Psoas muscle (tissue), 8 donors: ENCODE results near the gene VMAC. TPM values are rescaled to one million over a fixed set of nuclear protein-coding genes. Genes with fewer than 3 reads are reported as not detected.

ENCODE experiments used
- ATAC-seq, 4 donors: fragments of 200-7000 bp; cut with Tn5 transposase; one replicate each; pipeline ENCODE4 v1.9.1; 2020; ENCODE audit warnings: moderate library complexity in 3 of 4, mild to moderate bottlenecking in 2 of 4
- DNase-seq, 2 donors: peaks; one replicate each; pipeline ENCODE4 v3.0.0-alpha.2; 2020
- H3K27ac ChIP-seq: fragments of 200-600 bp; one replicate; pipeline ENCODE4 v1.8.0; 2022
- H3K27me3 ChIP-seq, 3 donors: fragments of 200-600 bp in 1 of 3; one replicate each; pipeline versions ENCODE4 v1.6.1 to v1.8.0; 2013 to 2022; ENCODE audit warnings: low read length in 2 of 3, mild to moderate bottlenecking in 2 of 3, moderate library complexity in 1 of 3; ENCODE audit not compliant: insufficient read depth in 3 of 3
- H3K36me3 ChIP-seq, 2 donors: fragments of 200-600 bp in 1 of 2; one replicate each; pipeline versions ENCODE4 v1.6.1 to v1.8.0; 2013 to 2022; ENCODE audit warnings: low read depth in 1 of 2, mild to moderate bottlenecking in 1 of 2, moderate library complexity in 1 of 2; ENCODE audit not compliant: insufficient read depth in 1 of 2
- H3K4me1 ChIP-seq: fragments of 200-600 bp; one replicate; pipeline ENCODE4 v1.8.0; 2022
- H3K4me3 ChIP-seq: fragments of 200-600 bp; one replicate; pipeline ENCODE4 v1.8.0; 2022; ENCODE audit warnings: mild to moderate bottlenecking
- H3K9me3 ChIP-seq: fragments of 200-600 bp; one replicate; pipeline ENCODE4 v1.8.0; 2022
- CTCF ChIP-seq: fragments of 200-600 bp; IDR thresholded peaks from one replicate; pipeline ENCODE4 v1.8.0; 2022; ENCODE audit warnings: antibody characterized with exemption
- WGBS, 3 donors: extraction: QIAGEN DNeasy Blood & Tissue Kit; methylation state at CpG; one replicate each; pipeline versions ENCODE4 v1.1.6 to v1.1.7; 2013; 5-methylcytosine and 5-hydroxymethylcytosine counted together
- intact Hi-C, 2 donors: fragments of 100-400 bp; cut with DNase I; formaldehyde crosslinking; loops; one replicate each; pipeline versions ENCODE4 v1.11.0 to v1.14.2; 2022
- polyA plus RNA-seq, 3 donors: library from polyadenylated mRNA; stranded (reverse); fragments of 200-250 nt; gene quantifications; one replicate each; pipeline ENCODE4 v1.2.3, GENCODE V29; 2013
- total RNA-seq, 4 donors: library from RNA; stranded (reverse); fragmentation: NEBNext Ultra II Directional in 2 of 4; extraction: Animal tissue kit (Norgen Biotek cat#: 25700) in 2 of 4; gene quantifications; one replicate each; pipeline versions ENCODE4 v1.2.1 to v1.2.4, GENCODE V29; 2021 to 2023
- donor health status: healthy with polysubstance abuse.
- donor health status: DM: no; HTN: no; CAD: no; lungs with moderate emphysema.
- donor health status: Bipolar disorder and iron deficiency.
- donor health status: healthy.
- donor health status: DM: yes; HTN: yes; CAD: no.
- donor health status: DM: no; HTN: no; CAD: no.
- donor health status: DM: no; HTN: no; CAD: no.
- donor health status: DM: yes; HTN: yes; CAD: no.

VMAC gene
- total and polyA plus RNA-seq, 7 donors, result 0.73 to 3.0 (median 0.89) TPM

DNA sequence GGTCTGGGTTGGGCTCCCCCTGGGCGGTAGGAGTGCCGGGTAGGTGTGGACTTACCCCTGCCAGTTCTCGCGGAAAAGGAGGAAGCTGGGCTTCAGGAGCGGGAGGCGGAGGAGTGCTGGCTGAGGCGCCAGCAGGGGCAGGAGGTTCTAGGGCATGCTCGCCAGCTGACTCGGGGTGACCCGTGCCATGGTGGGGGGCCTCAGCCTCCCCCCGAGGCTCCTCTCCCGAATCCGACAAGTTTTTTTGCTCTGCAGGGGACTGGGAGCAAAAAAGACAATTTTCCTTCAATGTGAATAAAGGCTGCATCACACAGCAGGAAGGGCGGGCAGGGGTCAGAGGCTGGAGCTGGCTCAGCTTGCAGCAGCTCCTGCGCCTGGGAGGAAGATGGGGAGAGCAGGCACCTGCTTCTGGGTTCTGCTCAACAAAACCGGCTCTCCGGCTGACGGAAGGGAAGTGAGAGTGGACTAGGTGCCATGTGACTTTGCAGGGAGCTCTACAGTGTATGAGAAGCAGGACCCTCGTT, 46.7 kb downstream of the VMAC start:
- intact Hi-C loops, result no loop called here
- no peaks in the 10 kb centered on the region for H3K27me3 ChIP-seq
- no peak for TF ChIP-seq CTCF
- DNase-seq, result no peak
- no peak overlapping the region for H3K4me3 ChIP-seq
- H3K36me3 ChIP-seq, result no peaks in the 10 kb centered on the region
- ATAC-seq, result no peak
- no peaks in the 10 kb centered on the region for H3K9me3 ChIP-seq
- H3K27ac ChIP-seq, result no peak overlapping the region
- 57 to 61% (median 58%) methylated on average over 19 of the region's 19 CpGs for WGBS, 3 donors
- H3K4me1 ChIP-seq, result peaks cover 55% of the 10 kb centered on the region

DNA sequence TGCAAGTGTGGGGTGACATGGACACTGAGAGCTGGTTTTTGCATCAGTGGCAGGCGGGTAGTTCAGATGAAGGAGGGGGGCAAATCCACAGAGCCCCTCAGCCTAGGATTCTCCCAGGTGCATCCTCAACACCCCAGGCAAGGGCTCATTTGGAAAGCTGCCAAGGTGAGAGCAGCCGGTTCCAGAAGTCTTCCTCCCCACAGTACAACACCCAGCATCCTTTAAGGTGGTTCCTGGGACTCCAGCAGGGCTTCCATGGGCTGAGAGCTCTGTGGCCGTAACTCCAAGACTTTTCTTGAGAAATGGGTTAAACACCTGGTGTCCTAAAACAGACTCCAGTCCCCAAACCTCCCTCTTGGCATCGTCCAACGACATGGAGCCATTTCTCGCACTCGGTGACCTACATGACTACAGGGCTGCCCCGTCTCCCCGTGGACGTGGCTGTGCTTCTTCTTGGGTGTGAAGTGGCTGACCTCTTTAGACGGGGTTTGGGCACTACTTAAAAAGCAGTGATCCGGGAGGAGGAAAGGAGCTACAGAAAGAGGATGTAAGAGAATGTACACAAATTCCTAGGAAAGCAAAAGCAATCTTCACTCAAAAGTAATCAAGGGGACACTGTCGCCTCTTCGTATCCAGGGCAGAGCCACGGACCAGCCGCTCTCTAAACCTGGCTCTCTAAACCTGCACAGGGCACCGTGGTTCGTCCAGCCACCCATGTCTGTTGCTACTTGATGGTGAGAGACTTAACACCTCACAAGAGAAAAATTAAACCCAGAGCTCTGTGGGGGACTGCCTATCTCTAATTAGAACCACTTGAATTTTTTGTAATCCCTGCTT, 47.7 kb downstream of the VMAC start:
- ATAC-seq, result no peak
- TF ChIP-seq CTCF, result no peak
- Histone ChIP-seq H3K36me3 (no peaks in the 10 kb centered on the region), H3K9me3 (no peaks in the 10 kb centered on the region), H3K27ac (no peak overlapping the region), H3K27me3 (no peaks in the 10 kb centered on the region), H3K4me3 (no peak overlapping the region), H3K4me1 (peaks cover 55% of the 10 kb centered on the region)
- intact Hi-C loops, result no loop called here
- no peak for DNase-seq
- WGBS, 3 donors, result 52 to 63% (median 56%) methylated on average over 18 of the region's 18 CpGs

GRCh38 chr19:5953030-5953589, 48.4 kb downstream of the VMAC start:
- DNase-seq, result no peak
- Histone ChIP-seq H3K36me3 (peaks cover 0 to 4% of the 10 kb centered on the region in 2 donors), H3K9me3 (no peaks in the 10 kb centered on the region), H3K27me3 (no peaks in the 10 kb centered on the region), H3K4me3 (no peak overlapping the region), H3K4me1 (peaks cover 58% of the 10 kb centered on the region), H3K27ac (peak overlapping the region; percentile 64)
- no peak for TF ChIP-seq CTCF
- intact Hi-C loops, result no loop called here
- no peak for ATAC-seq
- 59 to 75% (median 66%) methylated on average over 5 of the region's 5 CpGs for WGBS, 3 donors

- H3K4me1 ChIP-seq, result peaks cover 60% of the 10 kb centered on the region
- no peak for DNase-seq
- ATAC-seq, result peak in 3 of 4 donors; percentile 14 to 46 (median 25)
These were observed 49.1 kb downstream of the VMAC start for GRCh38 chr19:5953680-5954213.

More at GRCh38 chr19:5953680-5954213, 49.1 kb downstream of the VMAC start:
- 38 to 61% (median 48%) methylated on average over 17 of the region's 17 CpGs for WGBS, 3 donors
- Histone ChIP-seq H3K4me3 (peak overlapping the region; percentile 8), H3K27ac (peak overlapping the region; percentile 64), H3K36me3 (peaks cover 0 to 4% of the 10 kb centered on the region in 2 donors), H3K9me3 (no peaks in the 10 kb centered on the region), H3K27me3 (no peaks in the 10 kb centered on the region)
- intact Hi-C loops, result no loop called here
- TF ChIP-seq CTCF, result no peak
